Measurements from ENCODE around the gene CRY2.

Gene CRY2

DNA sequence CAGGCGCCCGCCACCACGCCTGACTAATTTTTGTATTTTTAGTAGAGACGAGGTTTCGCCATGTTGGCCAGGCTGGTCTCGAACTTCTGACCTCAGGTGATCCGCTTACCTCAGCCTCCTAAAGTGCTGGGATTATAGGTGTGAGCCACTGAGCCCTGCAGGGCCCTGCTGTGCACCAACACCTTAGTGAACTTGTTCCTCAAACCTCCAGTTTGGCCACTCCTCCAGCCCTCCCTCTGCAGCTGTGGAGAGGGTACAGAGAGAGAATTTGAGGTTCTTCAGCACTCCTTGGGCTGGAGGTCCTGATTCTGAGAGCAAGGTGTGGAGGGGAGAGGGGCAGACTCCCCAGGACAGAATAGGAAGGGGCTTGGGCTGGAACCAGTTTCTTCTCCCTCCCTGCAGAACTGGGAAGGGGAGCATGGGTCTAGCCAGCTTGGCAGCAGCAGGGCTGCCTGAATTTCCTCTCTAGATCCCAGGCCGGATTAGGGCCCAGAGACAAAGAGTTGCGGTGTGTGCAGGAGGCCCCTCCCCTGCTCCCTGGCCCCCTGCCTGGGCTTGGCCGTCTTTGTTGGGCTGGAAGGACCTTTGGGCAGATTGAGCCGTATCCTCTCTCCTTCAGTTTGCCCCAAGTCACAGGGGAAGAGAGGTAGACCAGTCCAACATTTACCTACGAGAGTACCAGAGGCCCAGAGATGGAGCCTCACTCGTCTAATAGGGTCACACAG is 72.7 kb downstream of the CRY2 start:
- FAIRE-seq, result no peak

DNA sequence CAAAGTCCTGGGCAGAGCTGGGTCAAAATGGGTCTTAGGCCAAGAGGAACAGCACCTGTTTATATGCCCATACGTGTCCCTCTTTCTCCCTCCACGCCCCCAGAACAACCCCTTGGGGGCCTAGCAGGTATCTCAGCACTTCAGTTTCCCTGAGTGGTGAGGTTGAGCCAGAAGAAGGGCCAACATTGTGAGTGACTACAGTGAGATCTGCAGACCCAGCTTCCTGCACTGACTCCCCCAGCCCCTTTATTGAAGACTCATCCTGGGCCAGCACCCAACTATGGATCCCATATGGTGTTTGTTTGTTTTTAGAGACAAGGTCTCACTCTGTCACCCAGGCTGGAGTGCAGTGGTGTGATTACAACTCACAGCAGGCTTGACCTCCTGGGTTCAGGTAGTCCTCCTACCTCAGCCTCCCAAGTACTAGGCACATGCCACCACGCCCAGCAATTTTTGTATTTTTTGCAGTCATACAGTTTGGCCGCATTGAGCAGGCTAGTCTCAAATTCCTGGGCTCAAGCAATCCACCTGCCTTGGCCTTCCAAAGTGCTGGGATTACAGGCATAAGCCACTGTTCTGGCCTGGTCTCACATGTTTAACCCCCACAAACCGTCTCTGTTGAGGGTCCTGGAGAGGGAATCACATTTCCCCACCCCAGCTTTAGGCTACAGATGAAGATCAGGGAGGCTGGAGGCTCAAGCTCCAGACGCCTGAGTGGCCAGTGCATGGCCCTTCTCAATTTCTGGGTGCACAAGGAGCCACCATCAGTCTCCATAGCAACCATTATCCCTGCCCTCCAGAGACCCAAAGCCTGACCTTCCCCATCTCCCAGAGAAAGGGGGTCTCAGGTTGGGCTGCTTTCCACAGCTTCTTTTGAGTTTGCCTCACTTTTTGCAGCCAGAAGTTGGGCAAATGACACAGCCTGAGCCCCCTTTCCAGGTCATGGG is 73.5 kb downstream of the CRY2 start:
- FAIRE-seq, result no peak

GRCh38 chr11:45921561-45922424 is 74.5 kb downstream of the CRY2 start:
- no peak for FAIRE-seq

GRCh38 chr11:45922425-45923082 is 75.3 kb downstream of the CRY2 start, which contains the start of gene LARGE2:
Gene LARGE2 (plus strand): TSS chr11:45922656. CDS start chr11:45922883, 227 bp downstream.
- no peak for FAIRE-seq

DNA sequence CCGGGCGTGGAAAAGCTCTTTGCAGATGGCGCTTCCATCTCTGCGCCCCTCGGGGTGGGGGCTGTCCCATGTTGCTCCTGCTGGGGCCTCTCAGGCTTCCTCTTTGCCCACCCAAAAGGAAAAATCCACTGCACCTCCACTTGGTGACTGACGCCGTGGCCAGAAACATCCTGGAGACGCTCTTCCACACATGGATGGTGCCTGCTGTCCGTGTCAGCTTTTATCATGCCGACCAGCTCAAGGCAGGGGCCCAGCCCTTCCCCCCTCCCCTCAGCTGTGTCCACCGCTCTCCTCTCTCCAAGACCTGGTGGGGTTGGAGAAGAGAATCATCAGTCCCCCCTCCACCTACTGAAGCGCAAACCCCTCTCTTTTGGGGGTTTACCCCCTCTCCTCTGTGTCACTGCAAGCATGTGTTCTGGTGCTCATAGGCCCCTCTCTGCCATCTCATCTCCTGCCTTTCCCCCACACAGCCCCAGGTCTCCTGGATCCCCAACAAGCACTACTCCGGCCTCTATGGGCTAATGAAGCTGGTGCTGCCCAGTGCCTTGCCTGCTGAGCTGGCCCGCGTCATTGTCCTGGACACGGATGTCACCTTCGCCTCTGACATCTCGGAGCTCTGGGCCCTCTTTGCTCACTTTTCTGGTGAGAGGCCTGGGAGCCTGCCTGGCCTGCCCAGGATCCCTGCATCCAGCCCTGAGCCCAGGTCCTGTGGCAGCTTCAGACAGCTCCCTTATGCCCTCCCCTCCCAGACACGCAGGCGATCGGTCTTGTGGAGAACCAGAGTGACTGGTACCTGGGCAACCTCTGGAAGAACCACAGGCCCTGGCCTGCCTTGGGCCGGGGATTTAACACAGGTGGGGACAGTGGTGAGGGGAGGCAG is 77.0 kb downstream of the CRY2 start:
- FAIRE-seq, result no peak

DNA sequence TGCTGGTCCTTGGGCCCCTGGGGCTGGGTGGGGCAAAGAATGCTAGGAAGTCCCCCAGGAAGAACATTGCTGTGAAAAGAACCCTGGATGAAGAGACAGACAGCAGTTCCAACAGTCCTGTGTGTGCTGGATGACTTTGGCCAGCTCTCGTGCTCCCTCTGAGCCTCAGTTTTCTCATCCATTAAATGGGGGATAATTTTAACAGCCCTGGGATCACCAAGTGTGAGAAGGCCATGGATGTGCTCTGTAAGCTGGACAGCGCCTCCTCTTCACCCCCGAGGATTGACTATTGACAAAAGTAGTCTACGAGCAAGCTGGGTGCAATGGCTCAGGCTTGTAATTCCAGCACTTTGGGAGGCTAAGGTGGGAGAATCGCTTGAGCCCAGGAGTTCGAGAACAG is 77.7 kb downstream of the CRY2 start:
- no peak for FAIRE-seq

DNA sequence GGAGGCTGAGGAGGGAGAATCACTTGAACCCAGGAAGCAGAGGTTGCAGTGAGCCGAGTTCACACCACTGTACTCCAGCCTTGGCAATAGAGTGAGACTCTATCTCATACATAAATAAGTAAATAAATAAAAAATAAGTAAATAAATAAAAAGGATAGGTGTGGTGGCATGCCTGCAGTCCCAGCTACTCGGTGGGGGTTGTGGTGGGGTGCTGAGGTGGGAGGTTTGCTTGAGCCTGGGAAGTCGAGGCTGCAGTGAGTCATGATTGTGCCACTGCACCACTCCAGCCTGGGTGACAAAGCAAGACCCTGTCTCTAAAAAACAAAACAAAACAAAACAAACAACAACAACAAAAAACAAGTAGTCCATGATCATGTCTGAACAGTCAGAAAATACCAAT is 78.3 kb downstream of the CRY2 start:
- no peak for FAIRE-seq

GRCh38 chr11:45926001-45926401 is 78.7 kb downstream of the CRY2 start:
- no peak for FAIRE-seq

GRCh38 chr11:45926536-45927331 is 79.5 kb downstream of the CRY2 start:
- FAIRE-seq, result no peak

GRCh38 chr11:45927332-45927683 is 80.0 kb downstream of the CRY2 start:
- FAIRE-seq, result no peak

- no peak for FAIRE-seq
These were observed 80.6 kb downstream of the CRY2 start for GRCh38 chr11:45927684-45928413.

DNA sequence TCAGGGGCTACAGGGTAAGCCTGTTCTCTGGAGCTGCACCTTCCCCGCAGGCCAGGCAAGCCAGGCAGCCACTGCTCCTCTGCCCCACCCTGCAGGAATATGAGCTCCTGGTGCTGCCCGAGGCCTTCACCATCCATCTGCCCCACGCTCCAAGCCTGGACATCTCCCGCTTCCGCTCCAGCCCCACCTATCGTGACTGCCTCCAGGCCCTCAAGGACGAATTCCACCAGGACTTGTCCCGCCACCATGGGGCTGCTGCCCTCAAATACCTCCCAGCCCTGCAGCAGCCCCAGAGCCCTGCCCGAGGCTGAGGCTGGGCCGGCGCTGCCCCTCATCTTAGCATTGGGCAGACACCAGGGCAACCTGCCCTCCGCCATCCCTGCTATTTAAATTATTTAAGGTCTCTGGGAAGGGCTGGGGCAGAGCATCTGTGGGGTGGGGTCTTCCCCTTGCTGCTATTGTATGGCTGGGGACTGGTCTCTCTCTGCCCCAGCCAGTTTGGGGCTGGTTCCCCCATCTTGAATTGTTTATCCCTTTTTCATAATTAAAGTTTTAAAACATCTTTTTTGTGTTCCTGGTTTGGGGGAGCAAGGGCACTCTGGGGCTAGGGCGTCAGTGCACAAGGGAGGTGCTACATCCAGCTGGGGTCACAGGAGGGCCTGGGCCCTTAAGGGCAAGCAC is 81.4 kb downstream of the CRY2 start:
- no peak for FAIRE-seq

- FAIRE-seq, result no peak
These were observed 82.3 kb downstream of the CRY2 start for GRCh38 chr11:45929486-45930030.

DNA sequence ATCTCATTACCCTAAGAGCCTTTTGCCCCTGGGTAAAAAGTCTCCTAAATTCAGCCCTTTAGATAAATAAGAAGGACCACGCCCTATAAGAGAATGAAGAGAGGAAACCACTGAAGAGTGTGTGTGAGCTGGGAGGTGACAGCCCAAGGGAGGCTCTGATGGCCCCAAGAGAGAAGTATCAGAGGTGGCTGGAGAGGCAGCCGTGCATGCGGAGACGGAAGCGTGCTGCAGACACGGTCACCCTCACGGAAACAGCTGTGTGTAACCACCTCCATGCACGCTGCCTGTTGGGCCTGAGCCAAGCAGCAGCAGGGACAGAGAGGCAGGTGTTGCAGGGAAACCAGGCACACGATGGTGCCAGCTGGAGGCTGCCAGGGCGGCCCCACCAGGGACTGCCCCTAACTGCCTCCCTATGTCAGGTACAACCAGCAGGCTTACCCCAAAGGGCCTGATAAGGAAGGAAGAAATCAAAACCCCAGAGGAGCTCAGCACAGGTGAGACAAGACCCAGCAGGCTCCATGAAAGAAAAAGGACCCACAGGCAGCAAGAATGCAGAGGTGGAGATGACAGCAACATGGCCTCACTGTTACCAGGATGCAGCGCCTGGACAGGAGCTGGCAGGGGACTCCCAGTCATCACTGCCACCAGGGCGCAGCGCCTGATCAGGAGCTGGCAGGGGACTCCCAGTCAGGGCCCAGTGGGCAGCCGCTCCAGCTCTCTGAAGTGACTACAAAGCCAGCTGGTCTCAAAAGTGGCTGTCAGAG is 82.9 kb downstream of the CRY2 start:
- FAIRE-seq, result no peak

- FAIRE-seq, result no peak
These were observed 83.8 kb downstream of the CRY2 start for GRCh38 chr11:45930951-45931570.

DNA sequence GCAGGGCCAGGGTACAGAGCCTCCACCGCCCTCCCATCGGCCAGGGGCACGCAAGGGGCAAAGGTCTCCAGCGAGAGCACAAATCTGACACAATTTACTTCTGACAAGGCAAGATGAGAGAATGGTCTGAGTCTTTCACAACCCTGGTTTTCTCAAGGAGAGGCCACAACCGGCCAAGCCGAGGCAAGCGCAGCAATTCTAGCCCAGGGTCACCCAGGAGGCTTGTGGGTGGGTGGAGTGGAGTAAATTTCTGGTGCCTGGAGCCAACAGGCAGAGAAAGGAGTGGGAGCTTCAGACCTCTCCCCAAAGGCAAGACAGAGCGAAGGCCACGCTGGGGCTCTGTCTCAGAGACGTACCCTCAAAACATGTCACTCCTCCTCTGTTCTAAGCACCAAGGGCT is 84.5 kb downstream of the CRY2 start:
- no peak for FAIRE-seq

DNA sequence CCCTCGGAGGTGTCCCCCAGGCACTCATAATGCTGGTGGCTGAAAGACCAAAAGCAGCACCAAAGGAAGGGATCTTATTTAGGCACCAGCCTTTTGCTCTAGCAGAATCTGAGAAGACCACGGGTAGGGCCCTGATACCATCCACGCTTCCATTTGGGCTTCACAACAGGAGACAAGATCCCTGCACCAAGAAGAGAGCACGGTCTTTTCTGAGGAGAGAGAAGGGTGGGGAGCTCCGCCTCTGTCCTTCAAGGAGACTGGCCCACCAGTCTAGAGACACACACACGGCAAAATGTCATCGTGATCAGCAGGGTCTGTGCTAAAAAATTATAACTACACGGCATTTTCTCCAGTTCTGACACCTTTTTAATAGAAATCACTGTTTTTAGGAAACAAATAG is 84.9 kb downstream of the CRY2 start:
- no peak for FAIRE-seq
